Choroid plexus epithelial cell (primary cell): ENCODE measurements around the gene RAB5A.
"Not testable (repeated sequence)": the region's sequence is repeated elsewhere in the genome, so short reads cannot be mapped to it uniquely, and the experiment has no call there.

ENCODE experiments used
- DNase-seq: peaks from one replicate; pipeline ENCODE4 v3.0.0-alpha.2; 2010; ENCODE audit warnings: low read depth
- H3K4me3 ChIP-seq: 2 replicates; pipeline ENCODE4 v1.5.1; 2011; ENCODE audit warnings: low read depth, mild to moderate bottlenecking, control low read depth, low read length, moderate library complexity
- TF ChIP-seq, protein P1 (sequence below): conservative IDR thresholded peaks from 2 replicates; pipeline ENCODE4 v1.5.1; 2011; ENCODE audit warnings: low read depth, mild to moderate bottlenecking, control low read depth, inconsistent platforms, low read length, moderate library complexity

RAB5A gene

DNA sequence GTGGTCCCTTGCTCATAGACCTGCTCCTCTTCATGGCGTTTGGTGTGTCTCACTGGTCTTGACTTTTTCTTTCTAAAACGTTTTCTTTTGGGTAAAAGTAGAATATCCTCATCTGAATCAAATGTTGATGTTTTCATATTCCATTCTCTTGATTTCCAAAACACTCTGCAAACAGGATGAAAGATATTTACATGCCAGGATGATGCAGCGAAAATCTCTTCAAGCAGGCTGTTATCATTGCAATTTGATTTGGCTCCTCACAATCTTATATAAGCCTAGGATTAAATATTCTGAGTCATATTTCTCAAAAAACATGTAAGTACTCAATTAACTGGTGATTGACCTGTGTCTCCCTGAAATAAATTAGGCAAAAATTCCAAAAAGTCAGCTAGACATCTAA is 55.0 kb downstream of the RAB5A start:
- TF ChIP-seq, protein P1, sequence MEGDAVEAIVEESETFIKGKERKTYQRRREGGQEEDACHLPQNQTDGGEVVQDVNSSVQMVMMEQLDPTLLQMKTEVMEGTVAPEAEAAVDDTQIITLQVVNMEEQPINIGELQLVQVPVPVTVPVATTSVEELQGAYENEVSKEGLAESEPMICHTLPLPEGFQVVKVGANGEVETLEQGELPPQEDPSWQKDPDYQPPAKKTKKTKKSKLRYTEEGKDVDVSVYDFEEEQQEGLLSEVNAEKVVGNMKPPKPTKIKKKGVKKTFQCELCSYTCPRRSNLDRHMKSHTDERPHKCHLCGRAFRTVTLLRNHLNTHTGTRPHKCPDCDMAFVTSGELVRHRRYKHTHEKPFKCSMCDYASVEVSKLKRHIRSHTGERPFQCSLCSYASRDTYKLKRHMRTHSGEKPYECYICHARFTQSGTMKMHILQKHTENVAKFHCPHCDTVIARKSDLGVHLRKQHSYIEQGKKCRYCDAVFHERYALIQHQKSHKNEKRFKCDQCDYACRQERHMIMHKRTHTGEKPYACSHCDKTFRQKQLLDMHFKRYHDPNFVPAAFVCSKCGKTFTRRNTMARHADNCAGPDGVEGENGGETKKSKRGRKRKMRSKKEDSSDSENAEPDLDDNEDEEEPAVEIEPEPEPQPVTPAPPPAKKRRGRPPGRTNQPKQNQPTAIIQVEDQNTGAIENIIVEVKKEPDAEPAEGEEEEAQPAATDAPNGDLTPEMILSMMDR = no peak
- H3K4me3 ChIP-seq = no peak overlapping the region
- DNase-seq = no peak

DNA sequence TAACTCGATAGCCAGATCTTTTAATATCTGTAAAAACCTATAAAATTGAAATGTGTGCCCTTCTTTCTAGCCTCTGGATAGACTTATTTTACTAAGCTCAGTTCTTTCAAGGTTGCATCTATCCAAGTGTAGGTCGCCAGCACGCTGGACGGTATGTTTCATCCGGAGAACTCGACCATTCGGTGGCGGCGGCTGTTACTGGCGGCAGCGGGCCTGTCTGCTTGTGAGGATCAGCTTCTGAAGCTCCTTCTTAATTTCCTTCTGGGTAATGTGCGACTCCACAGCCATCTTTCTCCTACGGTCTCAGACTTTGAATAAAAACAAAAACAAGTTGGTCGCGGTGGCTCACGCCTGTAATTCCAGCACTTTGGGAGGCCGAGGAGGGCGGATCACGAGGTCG is 61.1 kb downstream of the RAB5A start:
- TF ChIP-seq, protein P1 = no peak
- no peak for DNase-seq
- H3K4me3 ChIP-seq = no peak overlapping the region

DNA sequence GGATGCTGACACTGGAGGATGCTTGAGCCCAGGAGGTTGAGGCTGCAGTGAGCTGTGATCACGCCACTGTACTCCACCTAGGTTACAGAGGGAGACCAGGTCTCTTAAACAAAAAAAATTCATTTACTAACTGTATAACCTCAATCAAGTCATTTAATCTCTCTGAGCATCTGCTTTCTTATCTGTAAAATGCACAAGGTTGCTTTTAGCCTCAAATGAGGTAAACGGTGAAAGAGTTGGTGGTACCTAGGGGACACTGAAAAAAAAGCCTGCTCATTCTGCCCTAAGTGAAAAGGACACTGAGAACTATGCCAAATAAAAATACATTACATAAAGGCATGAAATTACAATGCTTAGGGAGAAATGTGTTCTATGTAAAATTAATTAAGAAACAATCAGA is 61.7 kb downstream of the RAB5A start:
- DNase-seq = no peak
- TF ChIP-seq, protein P1 = no peak
- H3K4me3 ChIP-seq = no peak overlapping the region

DNA sequence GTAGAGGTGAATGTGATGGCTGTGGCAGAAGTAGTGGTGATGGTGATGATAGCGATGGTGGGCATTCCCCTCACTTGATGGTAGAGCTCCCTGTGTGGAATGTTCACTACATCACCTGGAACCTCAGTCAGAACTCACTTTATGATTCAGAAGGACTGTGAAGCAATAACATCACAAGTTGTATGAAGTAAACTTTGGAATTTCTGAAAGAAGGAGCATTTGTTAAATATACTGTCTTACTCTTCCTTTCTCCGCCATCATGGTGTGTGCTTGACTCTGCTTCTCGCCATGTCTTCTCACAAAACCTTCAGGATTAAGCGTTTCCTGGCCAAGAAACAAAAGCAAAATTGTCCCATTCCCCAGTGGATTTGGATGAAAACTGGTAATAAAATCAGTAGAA is 65.3 kb downstream of the RAB5A start, which contains the start of gene PP2D1:
Gene PP2D1, minus strand, starts transcription at position 101 of the 400 bp plus-strand sequence. CDS start 192 bp downstream, outside the sequence.
- H3K4me3 ChIP-seq = no peak within 1 kb of the TSS
- DNase-seq = no peak
- TF ChIP-seq, protein P1 = no peak

DNA sequence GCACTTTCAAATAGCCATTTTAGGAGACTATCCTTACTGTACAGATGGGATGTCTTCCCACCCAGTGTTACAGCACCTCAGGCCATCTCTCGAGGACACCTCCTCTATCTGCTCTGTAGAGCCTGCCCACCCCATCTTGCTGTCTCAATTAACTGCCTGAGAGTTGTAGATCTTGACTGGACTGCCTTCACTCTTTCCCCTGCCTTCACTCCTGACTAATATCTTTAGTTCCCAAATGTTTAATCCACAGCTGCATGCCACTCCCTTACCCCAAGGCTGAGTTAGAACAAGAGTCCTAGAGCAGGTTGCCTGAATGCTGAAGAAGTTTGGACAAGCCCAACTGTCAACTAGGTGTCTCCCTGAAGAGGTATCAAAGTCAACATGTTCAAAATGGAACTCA is 66.5 kb downstream of the RAB5A start:
- H3K4me3 ChIP-seq = no peak overlapping the region
- DNase-seq = no peak
- TF ChIP-seq, protein P1 = no peak

DNA sequence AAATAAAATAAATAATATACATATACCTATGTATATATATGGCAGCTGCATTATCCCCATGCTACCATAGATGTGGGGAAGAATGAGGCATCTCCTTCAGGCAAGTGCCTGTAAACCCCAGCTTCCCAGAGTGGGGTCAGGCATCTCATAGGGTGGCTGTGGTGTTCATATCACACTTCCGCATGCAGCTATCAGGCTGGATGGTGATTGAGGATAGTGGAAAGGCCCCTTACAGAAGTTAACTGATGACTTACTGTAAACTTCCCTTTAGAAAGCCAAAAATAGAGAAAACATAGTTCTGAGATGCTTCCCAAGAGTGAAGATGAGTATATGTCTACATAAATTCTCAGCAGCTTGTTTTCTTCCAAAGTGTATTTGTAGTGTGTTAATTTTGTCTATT is 68.6 kb downstream of the RAB5A start:
- no peak overlapping the region for H3K4me3 ChIP-seq
- no peak for DNase-seq
- TF ChIP-seq, protein P1 = no peak

DNA sequence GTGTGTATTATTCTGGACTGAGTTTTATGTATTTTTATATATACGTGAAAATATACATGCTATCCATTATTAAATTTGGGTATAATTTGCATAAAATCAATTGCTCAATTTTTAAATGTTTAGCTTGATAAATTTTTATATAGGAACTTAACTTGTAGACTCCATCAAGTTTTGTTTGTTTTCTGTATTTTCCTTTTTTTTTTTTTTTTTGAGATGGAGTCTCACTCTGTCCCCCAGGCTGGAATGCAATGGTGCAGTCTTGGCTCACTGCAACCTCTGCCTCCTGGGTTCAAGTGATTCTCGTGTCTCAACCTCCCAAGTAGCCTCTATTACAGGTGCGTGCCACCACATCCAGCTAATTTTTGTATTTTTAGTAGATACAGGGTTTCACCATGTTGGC is 69.2 kb downstream of the RAB5A start:
- not testable (repeated sequence) for H3K4me3 ChIP-seq, DNase-seq
